Choroid plexus epithelial cell (primary cell): ENCODE measurements around the gene ZFYVE19.
A peak's percentile ranks its signal among the peaks of the same experiment; 100 is the strongest.

Experiments
- DNase-seq: peaks from one replicate; pipeline ENCODE4 v3.0.0-alpha.2; 2010; ENCODE audit warnings: low read depth
- H3K4me3 ChIP-seq: 2 replicates; pipeline ENCODE4 v1.5.1; 2011; ENCODE audit warnings: low read depth, mild to moderate bottlenecking, control low read depth, low read length, moderate library complexity
- TF ChIP-seq, protein P1 (sequence below): conservative IDR thresholded peaks from 2 replicates; pipeline ENCODE4 v1.5.1; 2011; ENCODE audit warnings: low read depth, mild to moderate bottlenecking, control low read depth, inconsistent platforms, low read length, moderate library complexity

The ZFYVE19 gene

DNA sequence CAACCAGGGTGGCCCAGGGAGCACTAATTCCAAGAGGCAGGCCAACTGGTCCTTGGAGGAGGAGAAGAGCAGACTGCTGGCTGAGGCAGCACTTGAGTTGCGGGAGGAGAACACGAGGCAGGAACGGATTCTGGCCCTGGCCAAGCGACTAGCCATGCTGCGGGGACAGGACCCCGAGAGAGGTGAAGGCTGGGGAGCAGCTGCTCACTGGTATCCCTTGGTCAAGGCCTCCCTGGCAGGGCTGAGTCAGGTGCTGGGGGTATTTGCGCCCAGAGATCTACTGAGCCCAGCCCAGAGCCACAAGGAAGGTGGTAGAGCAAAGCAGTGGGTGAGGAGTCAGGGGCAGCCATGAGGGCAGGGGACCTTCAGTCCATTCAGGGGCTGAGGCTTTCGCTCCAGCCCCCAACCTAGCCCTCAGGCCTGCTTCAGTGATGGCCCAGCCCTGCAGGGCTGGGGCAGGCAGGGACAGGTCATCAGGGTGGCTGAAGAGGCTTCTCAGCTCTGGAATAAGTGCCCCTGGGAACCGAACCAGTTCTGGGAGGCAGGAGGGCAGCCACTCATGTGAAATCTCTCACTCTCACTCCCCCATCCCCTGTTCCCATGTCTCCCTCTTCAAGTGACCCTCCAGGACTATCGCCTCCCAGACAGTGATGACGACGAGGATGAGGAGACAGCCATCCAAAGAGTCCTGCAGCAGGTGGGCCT lies 6.0 kb downstream of the ZFYVE19 start:
- DNase-seq, result no peak
- H3K4me3 ChIP-seq, result no peak overlapping the region
- TF ChIP-seq, protein P1, sequence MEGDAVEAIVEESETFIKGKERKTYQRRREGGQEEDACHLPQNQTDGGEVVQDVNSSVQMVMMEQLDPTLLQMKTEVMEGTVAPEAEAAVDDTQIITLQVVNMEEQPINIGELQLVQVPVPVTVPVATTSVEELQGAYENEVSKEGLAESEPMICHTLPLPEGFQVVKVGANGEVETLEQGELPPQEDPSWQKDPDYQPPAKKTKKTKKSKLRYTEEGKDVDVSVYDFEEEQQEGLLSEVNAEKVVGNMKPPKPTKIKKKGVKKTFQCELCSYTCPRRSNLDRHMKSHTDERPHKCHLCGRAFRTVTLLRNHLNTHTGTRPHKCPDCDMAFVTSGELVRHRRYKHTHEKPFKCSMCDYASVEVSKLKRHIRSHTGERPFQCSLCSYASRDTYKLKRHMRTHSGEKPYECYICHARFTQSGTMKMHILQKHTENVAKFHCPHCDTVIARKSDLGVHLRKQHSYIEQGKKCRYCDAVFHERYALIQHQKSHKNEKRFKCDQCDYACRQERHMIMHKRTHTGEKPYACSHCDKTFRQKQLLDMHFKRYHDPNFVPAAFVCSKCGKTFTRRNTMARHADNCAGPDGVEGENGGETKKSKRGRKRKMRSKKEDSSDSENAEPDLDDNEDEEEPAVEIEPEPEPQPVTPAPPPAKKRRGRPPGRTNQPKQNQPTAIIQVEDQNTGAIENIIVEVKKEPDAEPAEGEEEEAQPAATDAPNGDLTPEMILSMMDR, result no peak

DNA sequence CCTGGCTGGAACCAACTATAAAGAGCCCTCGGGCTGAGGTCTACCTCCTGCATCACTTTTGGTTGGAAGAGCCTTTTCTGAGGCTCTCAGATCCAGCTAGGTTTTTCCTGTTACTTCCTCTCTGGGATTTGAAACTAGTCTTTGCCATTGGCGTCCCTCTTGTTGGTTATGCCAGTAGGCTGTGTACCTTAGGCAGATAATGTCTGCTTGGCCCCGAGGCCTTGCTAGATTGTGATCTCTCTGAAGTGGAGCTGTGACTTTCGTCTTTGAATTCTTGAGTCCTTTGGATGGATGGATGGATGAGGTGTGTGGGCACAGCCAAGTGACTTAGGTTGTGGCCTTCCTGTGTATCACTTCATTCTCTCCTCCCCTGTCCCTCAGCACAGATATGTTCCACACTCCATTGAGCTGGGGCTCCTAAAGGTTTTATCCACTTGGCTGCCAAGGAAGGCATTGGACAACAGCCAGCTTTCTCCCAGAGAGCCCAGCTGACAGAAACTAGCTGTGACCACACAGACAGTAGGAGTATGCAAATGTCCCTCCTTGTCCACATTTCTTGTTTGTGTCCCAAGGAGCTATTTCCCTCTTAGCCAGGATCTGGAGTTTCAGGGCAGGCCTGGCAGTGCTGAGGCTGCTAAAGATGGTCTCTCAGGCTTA lies 8.3 kb downstream of the ZFYVE19 start:
- DNase-seq, result peak; percentile 30
- TF ChIP-seq, protein P1, result no peak
- no peak overlapping the region for H3K4me3 ChIP-seq

DNA sequence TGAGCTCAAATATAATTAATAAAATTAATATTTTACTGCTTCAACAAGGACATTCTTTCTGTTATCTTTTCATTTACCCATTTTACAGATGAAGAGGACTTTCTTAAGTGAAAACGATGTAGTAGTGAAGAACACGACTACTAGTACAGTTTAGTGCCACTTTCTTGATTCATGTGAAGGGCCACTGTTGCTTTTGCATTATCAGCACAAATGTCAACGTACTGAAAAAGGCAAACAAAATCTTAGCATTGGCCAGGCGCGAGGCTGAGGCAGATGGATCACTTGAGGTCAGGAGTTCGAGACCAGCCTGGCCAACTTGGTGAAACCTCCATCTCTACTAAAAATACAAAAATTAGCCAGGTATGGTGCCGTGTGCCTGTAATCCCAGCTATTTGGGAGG lies 12.2 kb downstream of the ZFYVE19 start:
- H3K4me3 ChIP-seq, result no peak overlapping the region
- no peak for DNase-seq
- TF ChIP-seq, protein P1, result no peak

DNA sequence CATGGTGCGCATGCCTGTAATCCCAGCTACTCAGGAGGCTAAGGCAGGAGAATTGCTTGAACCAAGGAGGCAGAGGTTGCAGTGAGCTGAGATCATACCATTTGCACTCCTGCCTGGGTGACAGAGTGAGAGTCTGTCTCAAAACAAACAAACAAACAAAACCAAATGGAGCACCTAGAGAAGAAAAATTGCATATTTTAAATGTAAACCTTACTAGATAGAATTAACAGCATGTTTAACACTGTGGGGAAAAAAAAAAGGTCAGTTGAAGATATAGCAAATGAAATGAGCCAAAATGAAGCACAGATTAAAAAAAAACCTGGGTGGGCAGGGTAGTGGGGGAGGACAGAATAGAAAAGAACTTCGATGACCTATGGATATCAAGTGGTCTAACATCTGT lies 14.3 kb downstream of the ZFYVE19 start:
- no peak overlapping the region for H3K4me3 ChIP-seq
- DNase-seq, result no peak
- TF ChIP-seq, protein P1, result no peak

DNA sequence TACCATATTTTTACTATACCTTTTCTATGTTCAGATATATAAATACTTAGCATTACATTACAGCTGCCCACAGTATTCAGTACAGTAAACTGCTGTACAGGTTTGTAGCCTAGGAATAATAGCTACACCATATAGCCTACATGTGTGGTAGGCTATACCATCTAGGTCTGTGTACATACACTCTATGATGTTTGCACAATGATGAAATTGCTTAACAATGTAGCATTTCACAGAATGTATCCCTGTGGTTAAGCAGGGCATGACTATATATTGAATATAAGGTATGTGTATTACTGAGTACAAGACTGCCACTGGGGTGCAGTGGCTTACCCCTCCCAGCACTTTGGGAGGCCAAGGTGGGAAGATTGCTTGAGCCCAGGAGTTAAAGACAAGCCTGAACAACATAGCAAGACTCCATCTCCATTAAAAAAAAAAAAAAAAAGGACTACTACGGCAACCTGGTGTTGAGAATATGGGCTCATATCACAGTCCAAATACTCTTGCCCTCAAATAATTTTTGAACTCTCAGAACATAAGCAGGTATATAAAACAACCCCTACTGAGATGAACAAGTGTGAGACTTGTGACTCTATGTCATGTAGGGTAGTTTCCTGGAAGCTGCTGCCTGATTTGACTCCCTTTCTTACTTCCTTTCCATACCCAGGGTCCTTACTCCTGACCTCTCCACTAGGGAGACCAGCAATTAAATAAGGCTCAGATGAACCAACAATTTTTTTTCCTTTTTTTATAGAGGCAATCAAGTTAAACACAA lies 16.9 kb downstream of the ZFYVE19 start:
- no peak overlapping the region for H3K4me3 ChIP-seq
- DNase-seq, result no peak
- TF ChIP-seq, protein P1, result no peak

DNA sequence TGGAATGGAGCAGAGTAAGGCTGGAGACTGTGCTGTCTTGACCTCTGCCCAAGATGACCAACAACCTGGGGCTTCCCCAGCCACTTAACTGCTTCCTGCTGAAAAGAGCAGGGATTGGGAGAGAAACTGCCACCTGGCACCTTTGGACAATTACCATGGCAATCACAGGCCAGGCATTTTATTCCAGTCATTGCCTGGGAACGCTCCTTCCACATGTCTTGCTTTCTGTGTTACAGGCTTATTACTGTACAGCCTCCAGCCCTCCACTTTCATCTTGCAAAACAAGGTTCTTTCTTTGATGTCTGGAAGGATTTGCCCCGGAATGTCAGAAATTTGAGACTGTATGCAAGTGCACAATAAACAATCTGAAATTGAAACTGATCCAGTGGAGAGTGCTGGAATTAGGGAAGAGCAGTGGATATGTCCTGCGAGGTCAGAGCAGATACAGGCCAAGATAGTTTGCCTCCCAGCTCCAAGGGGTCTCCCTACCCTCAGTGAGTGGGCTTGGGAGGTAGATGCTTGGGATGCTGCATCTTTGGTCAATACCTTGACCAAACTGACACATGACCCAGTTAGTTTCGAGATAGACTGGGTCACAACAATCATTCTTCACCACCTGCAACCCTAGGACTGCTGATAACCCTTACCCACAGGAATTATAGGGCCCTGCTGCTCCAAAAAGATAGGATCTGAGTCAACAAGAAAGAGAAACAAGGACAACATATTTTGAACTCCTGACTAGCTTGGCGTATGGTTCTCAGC lies 19.0 kb downstream of the ZFYVE19 start:
- H3K4me3 ChIP-seq, result no peak overlapping the region
- TF ChIP-seq, protein P1, result no peak
- peak; percentile 78 for DNase-seq
